Karpas-422 (cell line): ENCODE data around the gene CRELD2. TPM values are rescaled to one million over a fixed set of nuclear protein-coding genes. Genes with fewer than 3 reads are reported as not detected.
A peak's percentile ranks its signal among the peaks of the same experiment; 100 is the strongest.

Source experiments
- DNase-seq: peaks from one replicate; pipeline ENCODE4 v3.0.0-alpha.2; 2015
- H2AFZ ChIP-seq: fragments of 200-600 bp; sonication (generic); 2 replicates; pipeline ENCODE4 v1.6.1; 2014; ENCODE audit warnings: antibody characterized with exemption, low read length, mixed read lengths
- H3K27ac ChIP-seq: fragments of 200-600 bp; sonication (generic); 2 replicates; pipeline ENCODE4 v1.5.1; 2014; ENCODE audit warnings: mild to moderate bottlenecking, low read length, moderate library complexity
- H3K27me3 ChIP-seq: fragments of 200-600 bp; sonication (generic); 2 replicates; pipeline ENCODE4 v1.6.1; 2014; ENCODE audit warnings: low read length, mixed read lengths
- H3K36me3 ChIP-seq: fragments of 200-600 bp; sonication (generic); 2 replicates; pipeline ENCODE4 v1.6.1; 2014; ENCODE audit warnings: low read length, mixed read lengths; ENCODE audit not compliant: insufficient read depth
- H3K4me1 ChIP-seq: fragments of 200-600 bp; sonication (generic); 2 replicates; pipeline ENCODE4 v1.6.1; 2014; ENCODE audit warnings: mild to moderate bottlenecking, low read length, mixed read lengths
- H3K4me2 ChIP-seq: fragments of 200-600 bp; sonication (generic); 2 replicates; pipeline ENCODE4 v1.6.1; 2014; ENCODE audit warnings: low read length, low read depth, mild to moderate bottlenecking; ENCODE audit not compliant: poor library complexity, severe bottlenecking
- H3K4me3 ChIP-seq: fragments of 200-600 bp; sonication (generic); 2 replicates; pipeline ENCODE4 v1.5.1; 2014; ENCODE audit warnings: mild to moderate bottlenecking, antibody characterized with exemption, low read length, mixed read lengths
- H3K79me2 ChIP-seq: fragments of 200-600 bp; sonication (generic); 2 replicates; pipeline ENCODE4 v1.6.1; 2014; ENCODE audit warnings: mild to moderate bottlenecking, low read length, mixed read lengths
- H3K9ac ChIP-seq: fragments of 200-600 bp; sonication (generic); 2 replicates; pipeline ENCODE4 v1.6.0; 2014; ENCODE audit warnings: low read length
- H3K9me2 ChIP-seq: fragments of 200-600 bp; sonication (generic), shearing (Covaris generic); replicated peaks from 2 replicates; pipeline ENCODE4 v1.6.0; 2014; ENCODE audit warnings: mild to moderate bottlenecking, low read length, moderate library complexity; ENCODE audit not compliant: insufficient read depth
- H3K9me3 ChIP-seq: fragments of 300-700, 200-600 bp; sonication (generic); 2 replicates; pipeline ENCODE4 v1.6.1; 2014; ENCODE audit warnings: low read length, mixed read lengths
- H4K20me1 ChIP-seq: fragments of 200-600 bp; sonication (generic); 2 replicates; pipeline ENCODE4 v1.6.1; 2014; ENCODE audit warnings: mild to moderate bottlenecking, antibody characterized with exemption, low read length, low read depth; ENCODE audit not compliant: insufficient read depth
- total RNA-seq: library from RNA; depleted of rRNA; stranded (reverse); fragments of >200 nt; shearing (Covaris generic); gene quantifications from 2 replicates; pipeline ENCODE4 v1.2.3, GENCODE V29; 2014; ENCODE audit warnings: low replicate concordance; rRNA removed

Gene CRELD2
- 12.7 and 34.2 TPM in 2 replicates for total RNA-seq

- Histone ChIP-seq H3K4me2 (peak within 1 kb of the TSS; percentile 99), H3K27me3 (no peaks in the 10 kb centered on the region), H2AFZ (peak within 1 kb of the TSS; percentile 82)
Measured at GRCh38 chr22:49917974-49918910, at the start of gene CRELD2, which contains the start of gene ALG12. Gene CRELD2 (plus strand): TSS chr22:49918634. CDS start chr22:49918770, 136 bp downstream. Gene ALG12 (minus strand): TSS chr22:49918438. CDS start chr22:49913765, 4,673 bp downstream.

GRCh38 chr22:49869086-49869830 lies 49.2 kb upstream of the CRELD2 start:
- Histone ChIP-seq H3K27me3 (no peaks in the 10 kb centered on the region), H3K4me1 (no peaks in the 10 kb centered on the region), H3K9me3 (peaks cover 9% of the 10 kb centered on the region), H4K20me1 (no peaks in the 10 kb centered on the region; the same call in 1 of the 2 replicates), H2AFZ (no peak overlapping the region), H3K27ac (no peak overlapping the region), H3K4me3 (no peak overlapping the region), H3K79me2 (peaks cover 98% of the 10 kb centered on the region), H3K9me2 (no peaks in the 10 kb centered on the region), H3K9ac (no peak overlapping the region), H3K36me3 (peaks cover 16% of the 10 kb centered on the region), H3K4me2 (no peak overlapping the region)
- DNase-seq = no peak

More at GRCh38 chr22:49917974-49918910, at the start of gene CRELD2, which contains the start of gene ALG12:
- H3K36me3 ChIP-seq = no peaks in the 10 kb centered on the region
- peaks cover 18% of the 10 kb centered on the region for H3K4me1 ChIP-seq
- peak within 1 kb of the TSS; percentile 96 for H3K4me3 ChIP-seq
- H4K20me1 ChIP-seq = no peaks in the 10 kb centered on the region
- H3K9ac ChIP-seq = peak within 1 kb of the TSS; percentile 77
- peak; percentile 98 for DNase-seq
- peaks cover 14% of the 10 kb centered on the region for H3K79me2 ChIP-seq
- no peaks in the 10 kb centered on the region for H3K9me2 ChIP-seq
- H3K27ac ChIP-seq = 0 out of 2 replicates have a peak within 1 kb of the TSS, but pooled peaks have one; percentile 21
- H3K9me3 ChIP-seq = no peaks in the 10 kb centered on the region

GRCh38 chr22:49869845-49870712 lies 48.4 kb upstream of the CRELD2 start:
- H3K27ac ChIP-seq = no peak overlapping the region

GRCh38 chr22:49871482-49871881 lies 47.0 kb upstream of the CRELD2 start:
- Histone ChIP-seq H3K4me1 (no peaks in the 10 kb centered on the region), H3K4me2 (no peak overlapping the region)

More at GRCh38 chr22:49869845-49870712, 48.4 kb upstream of the CRELD2 start:
- peaks cover 9% of the 10 kb centered on the region for H3K9me3 ChIP-seq
- peaks cover 94% of the 10 kb centered on the region for H3K79me2 ChIP-seq
- H4K20me1 ChIP-seq = no peaks in the 10 kb centered on the region; the same call in 1 of the 2 replicates
- H2AFZ ChIP-seq = no peak overlapping the region
- no peak overlapping the region for H3K4me2 ChIP-seq
- H3K27me3 ChIP-seq = no peaks in the 10 kb centered on the region
- no peak overlapping the region for H3K9ac ChIP-seq
- H3K36me3 ChIP-seq = peaks cover 14% of the 10 kb centered on the region
- H3K9me2 ChIP-seq = no peaks in the 10 kb centered on the region
- no peaks in the 10 kb centered on the region for H3K4me1 ChIP-seq
- no peak for DNase-seq
- no peak overlapping the region for H3K4me3 ChIP-seq

GRCh38 chr22:49872347-49872746 lies 46.1 kb upstream of the CRELD2 start:
- Histone ChIP-seq H3K36me3 (peaks cover 23% of the 10 kb centered on the region), H3K27ac (no peak overlapping the region), H3K9ac (no peak overlapping the region), H3K4me3 (no peak overlapping the region), H3K27me3 (no peaks in the 10 kb centered on the region), H3K9me3 (peaks cover 6% of the 10 kb centered on the region; the same call in 1 of the 2 replicates), H3K4me2 (no peak overlapping the region), H3K4me1 (no peaks in the 10 kb centered on the region), H4K20me1 (no peaks in the 10 kb centered on the region; the same call in 1 of the 2 replicates), H3K79me2 (peaks cover 92% of the 10 kb centered on the region), H3K9me2 (no peaks in the 10 kb centered on the region), H2AFZ (no peak overlapping the region)
- no peak for DNase-seq

More at GRCh38 chr22:49871482-49871881, 47.0 kb upstream of the CRELD2 start:
- peak; percentile 43 for DNase-seq
- Histone ChIP-seq H2AFZ (no peak overlapping the region), H3K36me3 (peaks cover 21% of the 10 kb centered on the region), H4K20me1 (no peaks in the 10 kb centered on the region; the same call in 1 of the 2 replicates), H3K9me3 (peaks cover 9% of the 10 kb centered on the region), H3K9ac (no peak overlapping the region), H3K9me2 (no peaks in the 10 kb centered on the region), H3K4me3 (no peak overlapping the region), H3K79me2 (peaks cover 94% of the 10 kb centered on the region), H3K27me3 (no peaks in the 10 kb centered on the region), H3K27ac (no peak overlapping the region)

GRCh38 chr22:49873228-49873940 lies 45.0 kb upstream of the CRELD2 start:
- Histone ChIP-seq H3K36me3 (peaks cover 15% of the 10 kb centered on the region), H3K27ac (no peak overlapping the region), H3K9ac (no peak overlapping the region), H3K9me3 (peaks cover 6% of the 10 kb centered on the region; the same call in 1 of the 2 replicates), H3K79me2 (peaks cover 92% of the 10 kb centered on the region), H3K4me2 (no peak overlapping the region), H3K4me3 (no peak overlapping the region), H3K27me3 (no peaks in the 10 kb centered on the region), H3K9me2 (no peaks in the 10 kb centered on the region), H4K20me1 (no peaks in the 10 kb centered on the region; the same call in 1 of the 2 replicates), H2AFZ (no peak overlapping the region), H3K4me1 (no peaks in the 10 kb centered on the region)
- no peak for DNase-seq

- no peak overlapping the region for H3K27ac ChIP-seq
- no peak overlapping the region for H3K4me3 ChIP-seq
- H3K9me2 ChIP-seq = no peaks in the 10 kb centered on the region
- H3K9ac ChIP-seq = no peak overlapping the region
- no peak overlapping the region for H2AFZ ChIP-seq
- no peak overlapping the region for H3K4me2 ChIP-seq
- DNase-seq = no peak
- H3K4me1 ChIP-seq = no peaks in the 10 kb centered on the region
- H3K79me2 ChIP-seq = peaks cover 88% of the 10 kb centered on the region
- no peaks in the 10 kb centered on the region for H3K27me3 ChIP-seq
- peaks cover 4% of the 10 kb centered on the region; the same call in 1 of the 2 replicates for H4K20me1 ChIP-seq
- no peaks in the 10 kb centered on the region; the same call in 1 of the 2 replicates for H3K9me3 ChIP-seq
- peaks cover 15% of the 10 kb centered on the region for H3K36me3 ChIP-seq
Measured at GRCh38 chr22:49877642-49878041, 40.8 kb upstream of the CRELD2 start.
